Esophagus muscularis mucosa (tissue), 4 donors: ENCODE results near the gene SOCS7.

Experiments used
- EP300 ChIP-seq: sonication (generic); formaldehyde crosslinking; IDR thresholded peaks from one replicate; pipeline ENCODE4 v1.6.1; 2017; ENCODE audit warnings: antibody characterized with exemption
- POLR2A ChIP-seq: fragments of 450-650 bp; IDR thresholded peaks from one replicate; pipeline ENCODE4 v1.6.1; 2017; ENCODE audit warnings: antibody characterized with exemption, moderate library complexity, mild to moderate bottlenecking, low read depth
- POLR2AphosphoS5 ChIP-seq, 2 donors: sonication (generic); formaldehyde crosslinking; IDR thresholded peaks; one replicate each; pipeline ENCODE4 v1.6.1; 2017; ENCODE audit warnings: antibody characterized with exemption in 2 of 2
- TF ChIP-seq, protein P1 (sequence below), 3 experiments: fragments of 200-600 bp in 2 of 3; fragments of 450-650 bp in 1 of 3; sonication (generic) in 2 of 3; IDR thresholded peaks; one replicate each; pipeline ENCODE4 v1.5.1; 2017 to 2019; ENCODE audit warnings: antibody characterized with exemption in 3 of 3, mild to moderate bottlenecking in 2 of 3, moderate library complexity in 1 of 3

DNA sequence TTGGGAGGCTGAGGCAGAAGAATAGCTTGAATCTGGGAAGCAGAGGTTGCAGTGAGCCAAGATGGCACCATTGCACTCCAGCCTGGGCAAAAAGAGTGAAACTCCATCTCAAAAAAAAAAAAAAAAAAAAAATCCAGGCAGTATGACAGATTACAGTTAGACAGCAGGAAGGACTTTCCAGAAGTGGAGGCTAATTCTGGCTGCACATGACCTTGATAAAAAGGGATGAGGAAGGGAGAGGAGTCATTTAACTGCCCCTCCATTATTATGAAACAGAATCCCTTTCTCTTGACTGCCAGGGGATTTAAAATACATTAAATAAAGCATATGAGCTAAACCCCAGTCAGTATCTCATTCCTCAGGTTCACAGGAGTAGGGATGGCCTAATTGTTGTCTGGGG lies 74.8 kb downstream of the SOCS7 start:
- TF ChIP-seq, protein P1, sequence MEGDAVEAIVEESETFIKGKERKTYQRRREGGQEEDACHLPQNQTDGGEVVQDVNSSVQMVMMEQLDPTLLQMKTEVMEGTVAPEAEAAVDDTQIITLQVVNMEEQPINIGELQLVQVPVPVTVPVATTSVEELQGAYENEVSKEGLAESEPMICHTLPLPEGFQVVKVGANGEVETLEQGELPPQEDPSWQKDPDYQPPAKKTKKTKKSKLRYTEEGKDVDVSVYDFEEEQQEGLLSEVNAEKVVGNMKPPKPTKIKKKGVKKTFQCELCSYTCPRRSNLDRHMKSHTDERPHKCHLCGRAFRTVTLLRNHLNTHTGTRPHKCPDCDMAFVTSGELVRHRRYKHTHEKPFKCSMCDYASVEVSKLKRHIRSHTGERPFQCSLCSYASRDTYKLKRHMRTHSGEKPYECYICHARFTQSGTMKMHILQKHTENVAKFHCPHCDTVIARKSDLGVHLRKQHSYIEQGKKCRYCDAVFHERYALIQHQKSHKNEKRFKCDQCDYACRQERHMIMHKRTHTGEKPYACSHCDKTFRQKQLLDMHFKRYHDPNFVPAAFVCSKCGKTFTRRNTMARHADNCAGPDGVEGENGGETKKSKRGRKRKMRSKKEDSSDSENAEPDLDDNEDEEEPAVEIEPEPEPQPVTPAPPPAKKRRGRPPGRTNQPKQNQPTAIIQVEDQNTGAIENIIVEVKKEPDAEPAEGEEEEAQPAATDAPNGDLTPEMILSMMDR (IDR thresholded peaks at IDR 0.05), result no peak
- TF ChIP-seq POLR2A, result no peak
- TF ChIP-seq EP300, result no peak
- TF ChIP-seq POLR2AphosphoS5 (IDR thresholded peaks at IDR 0.05), result no peak
